GM10266 (cell line): ENCODE results near the gene SGTA.
"Not testable (repeated sequence)": the region's sequence is repeated elsewhere in the genome, so short reads cannot be mapped to it uniquely, and the experiment has no call there.

Source experiments
- DNase-seq: peaks from one replicate; pipeline ENCODE4 v3.0.0; 2012; ENCODE audit errors: extremely low spot score
- CTCF ChIP-seq: IDR thresholded peaks from 2 replicates; pipeline ENCODE4 v1.5.1; 2012; ENCODE audit warnings: mild to moderate bottlenecking, low read depth; ENCODE audit not compliant: control insufficient read depth, insufficient read depth; ENCODE audit errors: missing control alignments

SGTA gene

GRCh38 chr19:2820112-2820702, 37.1 kb upstream of the SGTA start:
- TF ChIP-seq CTCF = no peak

DNA sequence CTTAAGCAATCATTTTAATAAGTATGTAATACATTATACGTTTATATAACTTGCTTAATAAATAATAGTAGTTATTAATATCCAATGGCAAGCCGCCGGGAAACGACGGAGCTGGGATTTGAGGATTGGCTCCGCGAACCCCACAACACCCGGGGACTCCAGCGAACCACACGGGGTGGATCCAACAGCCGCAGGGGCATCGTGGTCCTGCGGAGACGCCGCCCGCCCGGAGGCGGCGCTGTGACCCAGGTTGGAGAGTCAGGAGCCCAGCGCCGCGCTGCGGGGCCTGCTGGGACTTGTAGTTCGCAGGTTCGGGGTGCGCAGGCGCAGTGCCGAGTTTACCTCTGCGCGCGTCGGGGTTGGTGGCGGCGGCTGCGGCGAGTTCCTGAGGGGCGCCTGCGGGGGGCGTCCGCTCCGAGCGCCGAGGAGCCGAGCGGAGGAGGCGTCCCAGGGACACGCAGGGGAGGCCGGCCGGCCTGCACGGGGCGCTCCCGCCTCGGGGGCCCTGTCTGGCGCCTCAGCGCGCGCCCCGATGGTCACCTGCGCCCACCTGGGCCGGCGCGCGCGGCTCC, 36.6 kb upstream of the SGTA start, which contains the start of gene ZNF554:
Gene ZNF554, plus strand, starts transcription at position 329 of the 572 bp plus-strand sequence. Its CDS starts 204 bp downstream, at position 533.
- peak; percentile 92 for TF ChIP-seq CTCF
- DNase-seq = peak; percentile 97

More at GRCh38 chr19:2820112-2820702, 37.1 kb upstream of the SGTA start:
- DNase-seq = peak; percentile 52

DNA sequence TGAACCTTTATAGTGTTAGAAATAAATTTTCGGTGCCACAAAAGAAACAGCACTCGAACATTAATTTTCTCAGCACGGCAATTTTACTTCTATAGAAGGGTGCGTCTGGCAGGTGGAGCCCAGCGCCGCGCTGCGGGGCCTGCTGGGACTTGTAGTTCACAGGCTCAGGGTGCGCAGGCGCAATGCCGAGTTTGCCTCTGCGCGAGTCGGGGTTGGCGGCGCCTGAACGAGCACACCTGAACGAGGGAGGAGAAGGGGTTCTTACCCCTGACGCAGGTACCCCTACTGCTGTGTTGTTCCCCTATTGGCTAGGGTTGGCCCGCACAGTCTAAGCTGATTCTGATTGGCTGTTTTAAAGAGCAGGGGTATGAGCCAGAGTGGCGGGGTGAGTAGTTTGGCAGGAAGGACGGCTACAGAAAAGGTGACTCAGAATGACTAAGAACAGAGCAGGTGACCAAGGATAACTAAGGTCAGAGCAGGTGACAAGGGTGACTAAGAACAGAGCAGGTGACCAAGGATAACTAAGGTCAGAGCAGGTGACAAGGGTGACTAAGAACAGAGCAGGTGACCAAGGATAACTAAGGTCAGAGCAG, 34.3 kb upstream of the SGTA start:
- not testable (repeated sequence) for DNase-seq

- DNase-seq = no peak
Observed at GRCh38 chr19:2816641-2817040, 33.6 kb upstream of the SGTA start.

GRCh38 chr19:2815923-2816322, 32.9 kb upstream of the SGTA start:
- DNase-seq = peak; percentile 28
- no peak for TF ChIP-seq CTCF

More at GRCh38 chr19:2816641-2817040, 33.6 kb upstream of the SGTA start:
- no peak for TF ChIP-seq CTCF

DNA sequence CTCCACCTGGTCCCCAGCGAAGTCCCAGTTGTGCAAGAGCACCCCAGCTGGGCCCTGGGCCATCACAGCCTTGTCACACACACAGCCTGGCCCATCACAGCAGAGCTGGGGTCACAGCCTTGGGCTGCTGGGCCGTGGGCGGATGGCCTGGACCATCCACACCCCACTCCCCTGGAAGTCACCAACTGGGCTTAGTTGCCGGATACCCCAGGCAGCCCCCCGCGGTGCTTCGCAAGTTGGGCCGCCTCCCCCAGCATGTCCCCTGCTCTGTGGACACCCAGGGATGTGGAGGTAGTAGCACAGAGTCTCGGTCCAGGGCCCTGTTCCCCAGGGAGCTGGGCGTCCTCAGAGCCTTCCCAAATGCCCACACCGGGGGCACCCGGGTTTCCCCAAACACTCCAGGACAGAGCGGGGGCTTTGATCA, 32.1 kb upstream of the SGTA start:
- peak; percentile 17 for DNase-seq
- TF ChIP-seq CTCF = no peak

GRCh38 chr19:2814426-2814825, 31.4 kb upstream of the SGTA start:
- no peak for DNase-seq
- no peak for TF ChIP-seq CTCF
